Measurements from ENCODE around the gene TRIM27.
"Not testable (repeated sequence)": the region's sequence is repeated elsewhere in the genome, so short reads cannot be mapped to it uniquely, and the experiment has no call there.

TRIM27 gene

DNA sequence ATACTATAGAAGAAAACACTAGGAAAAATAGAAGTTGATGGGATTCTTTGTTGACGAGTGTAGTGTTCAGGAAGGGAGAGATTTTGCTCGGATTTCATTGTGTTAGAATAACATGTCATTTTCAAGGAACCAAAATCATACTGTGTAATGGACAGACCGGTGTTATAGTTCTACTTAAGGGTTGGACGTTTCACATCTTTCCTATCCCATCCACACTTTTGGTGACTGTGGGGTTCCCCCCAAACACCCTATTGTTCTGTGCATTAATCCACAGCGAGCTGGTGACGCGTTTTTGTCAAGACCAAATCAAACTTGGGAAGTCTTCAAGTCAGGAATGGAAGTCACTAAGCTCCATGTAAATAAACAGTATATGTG, 43.3 kb downstream of the TRIM27 start:
- Histone ChIP-seq H2AFZ (ENCODE audit: low read length) (no peak overlapping the region), H3K9me3 (ENCODE audit: insufficient read depth, low read depth, low read length) (no peaks in the 10 kb centered on the region), H3F3A (ENCODE audit: low read depth) (peaks cover 5% of the 10 kb centered on the region; the same call in 1 of the 2 replicates), H3K9ac (ENCODE audit: low read depth, low read length, poor library complexity, severe bottlenecking) (no peak overlapping the region), H3K4me2 (ENCODE audit: low read depth, low read length, poor library complexity, severe bottlenecking) (peak overlapping the region; percentile 60), H3K4me1 (ENCODE audit: insufficient read depth, low read length, poor library complexity, severe bottlenecking) (peaks cover 11% of the 10 kb centered on the region), H3K36me3 (ENCODE audit: insufficient read depth, low read length) (no peaks in the 10 kb centered on the region), H3K79me2 (ENCODE audit: insufficient read depth, low read length) (no peaks in the 10 kb centered on the region), H3K4me3 (ENCODE audit: low read length, poor library complexity, severe bottlenecking) (no peak overlapping the region), H4K20me1 (ENCODE audit: insufficient read depth, low read length, poor library complexity, severe bottlenecking) (no peaks in the 10 kb centered on the region), H3K9me2 (replicated peaks; ENCODE audit: low read depth, low read length) (no peaks in the 10 kb centered on the region), H3K27me3 (ENCODE audit: insufficient read depth, low read length, poor library complexity, severe bottlenecking) (peaks cover 46% of the 10 kb centered on the region)
- no peak for TF ChIP-seq EZH2phosphoT487 (IDR thresholded peaks at IDR 0.05; ENCODE audit: borderline replicate concordance)
- TF ChIP-seq CTCF (conservative IDR thresholded peaks at IDR 0.05; ENCODE audit: low read length) = no peak

DNA sequence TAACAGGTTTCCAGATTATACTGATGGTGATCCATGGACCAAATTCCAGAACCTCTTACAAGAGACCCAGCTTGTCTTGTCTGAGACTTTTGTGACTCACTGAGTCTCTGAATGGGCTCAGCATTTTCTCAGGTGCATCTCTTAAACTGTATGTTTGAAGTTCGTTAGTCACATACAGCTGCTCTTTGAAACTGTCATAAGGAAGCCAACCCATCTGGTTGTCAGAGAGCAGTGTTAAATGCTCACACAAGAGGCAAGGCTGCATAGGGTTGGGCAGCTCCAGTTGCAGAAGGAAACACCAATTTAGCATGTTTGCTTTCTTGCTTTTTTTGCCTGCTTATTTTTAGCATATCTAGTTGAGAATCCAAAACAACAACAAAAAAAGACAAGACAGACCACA, 47.1 kb downstream of the TRIM27 start:
- Histone ChIP-seq H3K27me3 (ENCODE audit: insufficient read depth, low read length, poor library complexity, severe bottlenecking) (peaks cover 26% of the 10 kb centered on the region), H3K4me3 (ENCODE audit: low read length, poor library complexity, severe bottlenecking) (no peak overlapping the region), H3F3A (ENCODE audit: low read depth) (no peaks in the 10 kb centered on the region), H3K9me3 (ENCODE audit: insufficient read depth, low read depth, low read length) (no peaks in the 10 kb centered on the region), H2AFZ (ENCODE audit: low read length) (no peak overlapping the region), H3K36me3 (ENCODE audit: insufficient read depth, low read length) (no peaks in the 10 kb centered on the region), H3K9ac (ENCODE audit: low read depth, low read length, poor library complexity, severe bottlenecking) (no peak overlapping the region), H4K20me1 (ENCODE audit: insufficient read depth, low read length, poor library complexity, severe bottlenecking) (no peaks in the 10 kb centered on the region), H3K4me2 (ENCODE audit: low read depth, low read length, poor library complexity, severe bottlenecking) (no peak overlapping the region), H3K4me1 (ENCODE audit: insufficient read depth, low read length, poor library complexity, severe bottlenecking) (peaks cover 4% of the 10 kb centered on the region), H3K9me2 (replicated peaks; ENCODE audit: low read depth, low read length) (no peaks in the 10 kb centered on the region), H3K79me2 (ENCODE audit: insufficient read depth, low read length) (no peaks in the 10 kb centered on the region)
- no peak for TF ChIP-seq CTCF (conservative IDR thresholded peaks at IDR 0.05; ENCODE audit: low read length)
- TF ChIP-seq EZH2phosphoT487 (IDR thresholded peaks at IDR 0.05; ENCODE audit: borderline replicate concordance) = no peak

GRCh38 chr6:28875191-28875747, 48.5 kb downstream of the TRIM27 start:
- Histone ChIP-seq H3K4me2 (ENCODE audit: low read depth, low read length, poor library complexity, severe bottlenecking) (no peak overlapping the region), H3K9me3 (ENCODE audit: insufficient read depth, low read depth, low read length) (no peaks in the 10 kb centered on the region), H3F3A (ENCODE audit: low read depth) (no peaks in the 10 kb centered on the region), H3K4me1 (ENCODE audit: insufficient read depth, low read length, poor library complexity, severe bottlenecking) (no peaks in the 10 kb centered on the region), H3K4me3 (ENCODE audit: low read length, poor library complexity, severe bottlenecking) (no peak overlapping the region), H3K9ac (ENCODE audit: low read depth, low read length, poor library complexity, severe bottlenecking) (no peak overlapping the region), H4K20me1 (ENCODE audit: insufficient read depth, low read length, poor library complexity, severe bottlenecking) (no peaks in the 10 kb centered on the region), H2AFZ (ENCODE audit: low read length) (no peak overlapping the region), H3K9me2 (replicated peaks; ENCODE audit: low read depth, low read length) (no peaks in the 10 kb centered on the region), H3K79me2 (ENCODE audit: insufficient read depth, low read length) (no peaks in the 10 kb centered on the region), H3K27me3 (ENCODE audit: insufficient read depth, low read length, poor library complexity, severe bottlenecking) (peaks cover 12% of the 10 kb centered on the region), H3K36me3 (ENCODE audit: insufficient read depth, low read length) (no peaks in the 10 kb centered on the region)
- TF ChIP-seq CTCF (conservative IDR thresholded peaks at IDR 0.05; ENCODE audit: low read length) = no peak
- no peak for TF ChIP-seq EZH2phosphoT487 (IDR thresholded peaks at IDR 0.05; ENCODE audit: borderline replicate concordance)

DNA sequence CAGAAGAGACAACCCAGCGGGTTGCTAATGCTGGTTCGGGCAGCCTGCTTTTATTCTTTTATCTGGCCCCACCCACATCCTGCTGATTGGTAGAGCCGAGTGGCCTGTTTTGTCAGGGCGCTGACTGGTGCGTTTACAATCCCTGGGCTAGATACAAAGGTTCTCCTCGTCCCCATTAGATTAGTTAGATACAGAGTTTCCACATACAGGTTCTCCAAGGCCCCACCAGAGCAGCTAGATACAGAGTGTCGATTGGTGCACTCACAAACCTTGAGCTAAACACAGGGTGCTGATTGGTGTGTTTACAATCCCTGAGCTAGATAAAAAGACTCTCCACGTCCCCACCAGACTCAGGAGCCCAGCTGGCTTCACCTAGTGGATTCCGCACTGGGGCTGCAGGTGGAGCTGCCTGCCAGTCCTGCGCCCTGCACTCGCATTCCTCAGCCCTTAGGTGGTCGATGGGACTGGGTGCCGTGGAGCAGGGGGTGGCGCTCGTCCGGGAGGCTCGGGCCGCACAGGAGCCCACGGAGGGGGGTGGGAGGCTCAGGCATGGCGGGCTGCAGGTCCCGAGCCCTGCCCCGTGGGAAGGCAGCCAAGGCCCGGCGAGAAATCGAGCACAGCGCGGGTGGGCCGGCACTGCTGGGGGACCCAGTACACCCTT, 51.5 kb downstream of the TRIM27 start:
- H3K9ac ChIP-seq (ENCODE audit: low read depth, low read length, poor library complexity, severe bottlenecking); H3K4me3 ChIP-seq (ENCODE audit: low read length, poor library complexity, severe bottlenecking); H3F3A ChIP-seq (ENCODE audit: low read depth); H3K9me2 ChIP-seq (replicated peaks; ENCODE audit: low read depth, low read length); H4K20me1 ChIP-seq (ENCODE audit: insufficient read depth, low read length, poor library complexity, severe bottlenecking); H2AFZ ChIP-seq (ENCODE audit: low read length); H3K27me3 ChIP-seq (ENCODE audit: insufficient read depth, low read length, poor library complexity, severe bottlenecking); H3K4me2 ChIP-seq (ENCODE audit: low read depth, low read length, poor library complexity, severe bottlenecking); H3K4me1 ChIP-seq (ENCODE audit: insufficient read depth, low read length, poor library complexity, severe bottlenecking); H3K79me2 ChIP-seq (ENCODE audit: insufficient read depth, low read length); H3K36me3 ChIP-seq (ENCODE audit: insufficient read depth, low read length); H3K9me3 ChIP-seq (ENCODE audit: insufficient read depth, low read depth, low read length): not testable (repeated sequence)
